Embryonic facial prominence (tissue), 1 donor: ENCODE results near the gene DENND6A.
A peak's percentile ranks its signal among the peaks of the same experiment; 100 is the strongest.
"Not testable (repeated sequence)": the region's sequence is repeated elsewhere in the genome, so short reads cannot be mapped to it uniquely, and the experiment has no call there.

Experiments used
- DNase-seq: peaks from one replicate; pipeline ENCODE4 v3.0.0-alpha.2; 2016; ENCODE audit errors: extremely low spot score

The DENND6A gene

GRCh38 chr3:57692396-57693147, at the start of gene DENND6A:
DENND6A (minus strand) TSS chr3:57693077; CDS start chr3:57693018, 59 bp downstream.
- DNase-seq = peak; percentile 77

GRCh38 chr3:57740027-57740426, 47.1 kb upstream of the DENND6A start:
- DNase-seq = no peak

GRCh38 chr3:57738391-57738790, 45.5 kb upstream of the DENND6A start:
- DNase-seq = no peak

GRCh38 chr3:57737840-57738239, 45.0 kb upstream of the DENND6A start:
- no peak for DNase-seq

GRCh38 chr3:57735405-57735804, 42.5 kb upstream of the DENND6A start:
- no peak for DNase-seq

- no peak for DNase-seq
Measured at GRCh38 chr3:57733790-57734189, 40.9 kb upstream of the DENND6A start.

GRCh38 chr3:57731311-57731710, 38.4 kb upstream of the DENND6A start:
- no peak for DNase-seq

GRCh38 chr3:57730682-57731081, 37.8 kb upstream of the DENND6A start:
- DNase-seq = no peak

GRCh38 chr3:57729334-57730045, 36.6 kb upstream of the DENND6A start:
- no peak for DNase-seq

GRCh38 chr3:57727106-57727505, 34.2 kb upstream of the DENND6A start:
- DNase-seq = no peak

GRCh38 chr3:57726397-57726796, 33.5 kb upstream of the DENND6A start:
- no peak for DNase-seq

GRCh38 chr3:57718118-57718517, 25.2 kb upstream of the DENND6A start:
- DNase-seq = no peak

GRCh38 chr3:57717205-57717868, 24.5 kb upstream of the DENND6A start:
- DNase-seq = no peak

GRCh38 chr3:57715686-57716085, 22.8 kb upstream of the DENND6A start:
- DNase-seq = no peak

GRCh38 chr3:57709559-57709958, 16.7 kb upstream of the DENND6A start:
- no peak for DNase-seq

- DNase-seq = no peak
Measured at GRCh38 chr3:57709031-57709430, 16.2 kb upstream of the DENND6A start.

GRCh38 chr3:57706462-57706861, 13.6 kb upstream of the DENND6A start:
- DNase-seq = no peak

GRCh38 chr3:57705351-57705750, 12.5 kb upstream of the DENND6A start:
- DNase-seq = not testable (repeated sequence)

GRCh38 chr3:57701781-57702180, 8.9 kb upstream of the DENND6A start:
- no peak for DNase-seq

GRCh38 chr3:57700737-57701136, 7.9 kb upstream of the DENND6A start:
- DNase-seq = no peak

GRCh38 chr3:57699591-57699990, 6.7 kb upstream of the DENND6A start:
- DNase-seq = no peak

GRCh38 chr3:57696801-57697321, 4.0 kb upstream of the DENND6A start:
- DNase-seq = no peak
